ENCODE measurements around the gene DAPK1.

Gene DAPK1

DNA sequence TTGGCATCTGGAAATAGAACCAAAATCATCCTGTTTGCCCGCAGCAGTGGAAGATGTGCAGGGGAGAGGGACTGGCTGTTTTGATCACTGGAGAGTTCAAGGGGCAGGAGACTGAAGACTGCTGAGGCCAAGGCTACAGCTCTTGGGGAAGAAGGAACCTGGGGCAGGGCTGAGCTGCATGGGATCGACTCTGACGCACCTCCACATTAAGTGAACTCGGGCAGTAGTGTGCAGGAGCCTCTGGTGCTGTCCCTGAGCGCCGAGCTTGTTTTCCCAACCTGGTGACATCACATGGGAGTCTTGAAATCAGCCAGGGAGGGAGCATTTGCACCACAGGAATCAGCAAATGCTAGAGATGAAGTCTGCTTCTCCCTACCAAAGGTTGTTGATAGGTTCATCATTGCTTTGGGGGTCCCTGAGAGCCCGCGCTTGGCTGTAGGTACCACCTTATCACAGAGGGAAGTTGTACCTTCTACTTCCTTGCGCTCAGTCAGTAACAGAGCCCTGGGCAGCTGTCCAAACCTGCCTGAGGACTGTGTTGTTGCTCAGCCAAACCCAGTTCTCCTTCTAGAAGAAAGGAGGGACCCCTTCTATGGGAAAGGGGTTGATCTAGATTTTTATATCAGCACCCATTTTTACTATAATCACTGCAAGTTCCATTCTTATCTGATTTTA lies 175.9 kb downstream of the DAPK1 start:
- DNase-seq, result no peak

DNA sequence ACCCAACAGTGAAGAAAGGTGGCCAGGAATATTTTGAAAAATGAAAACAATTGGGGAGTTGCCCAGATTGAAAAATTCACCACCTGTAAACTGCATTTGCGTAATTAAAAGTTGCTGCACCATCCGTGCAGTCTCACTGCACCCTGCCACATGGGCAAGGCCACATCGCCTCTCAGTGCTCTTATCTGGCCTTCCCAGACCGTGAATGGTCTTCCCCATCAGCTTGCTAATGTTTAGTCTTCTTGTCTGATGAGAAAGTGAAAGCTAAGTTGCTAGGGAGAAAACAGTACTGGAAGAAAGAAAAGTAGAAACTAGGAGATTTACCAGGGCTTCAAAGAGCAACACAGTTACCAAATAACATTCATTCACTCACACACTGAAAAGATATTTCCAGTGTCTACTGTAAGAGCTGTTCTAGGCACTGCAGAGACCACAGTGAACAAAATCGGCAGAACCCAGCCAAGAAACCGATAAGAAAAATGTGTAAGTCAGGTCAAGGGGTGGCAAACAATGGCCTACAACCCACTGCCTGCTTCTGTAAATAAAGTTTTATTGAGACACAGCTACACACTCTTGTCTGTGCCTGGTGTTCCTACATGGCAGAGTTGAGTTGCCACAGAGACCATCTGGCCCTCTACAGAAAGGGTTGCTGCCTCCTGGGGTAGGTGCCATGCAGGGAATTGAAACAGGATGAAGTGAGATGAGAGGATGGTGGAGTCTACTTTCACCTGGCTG lies 177.1 kb downstream of the DAPK1 start:
- no peak for DNase-seq

DNA sequence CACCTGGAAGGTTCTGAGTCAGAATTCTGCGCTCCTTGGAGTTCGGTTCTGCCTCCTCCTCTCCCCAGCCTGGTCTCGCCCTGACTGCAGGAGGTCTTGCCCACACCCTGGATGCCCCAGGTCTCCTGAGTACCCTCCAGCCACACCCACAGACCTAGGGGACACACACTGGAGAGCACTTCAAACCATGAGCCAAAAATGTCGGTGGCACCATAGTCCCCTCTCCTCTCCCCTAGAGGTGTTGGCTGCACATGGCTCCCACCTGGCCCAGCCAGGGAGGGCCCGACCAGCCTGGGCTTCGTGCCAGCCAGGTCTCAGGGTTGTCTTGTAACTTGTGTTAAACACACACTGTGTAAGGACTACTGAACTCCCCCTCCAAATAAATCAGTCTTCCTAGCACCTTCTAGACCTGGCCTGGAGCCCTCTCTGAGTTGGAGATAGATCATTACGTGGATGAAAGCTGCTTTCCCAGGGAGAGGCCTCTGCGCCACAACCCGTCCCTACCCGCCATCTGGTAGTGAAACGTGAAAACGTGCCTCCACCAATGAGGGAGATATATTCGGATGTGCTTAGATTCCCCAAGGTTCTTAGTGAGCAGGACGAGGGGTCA lies 178.3 kb downstream of the DAPK1 start:
- DNase-seq, result no peak

DNA sequence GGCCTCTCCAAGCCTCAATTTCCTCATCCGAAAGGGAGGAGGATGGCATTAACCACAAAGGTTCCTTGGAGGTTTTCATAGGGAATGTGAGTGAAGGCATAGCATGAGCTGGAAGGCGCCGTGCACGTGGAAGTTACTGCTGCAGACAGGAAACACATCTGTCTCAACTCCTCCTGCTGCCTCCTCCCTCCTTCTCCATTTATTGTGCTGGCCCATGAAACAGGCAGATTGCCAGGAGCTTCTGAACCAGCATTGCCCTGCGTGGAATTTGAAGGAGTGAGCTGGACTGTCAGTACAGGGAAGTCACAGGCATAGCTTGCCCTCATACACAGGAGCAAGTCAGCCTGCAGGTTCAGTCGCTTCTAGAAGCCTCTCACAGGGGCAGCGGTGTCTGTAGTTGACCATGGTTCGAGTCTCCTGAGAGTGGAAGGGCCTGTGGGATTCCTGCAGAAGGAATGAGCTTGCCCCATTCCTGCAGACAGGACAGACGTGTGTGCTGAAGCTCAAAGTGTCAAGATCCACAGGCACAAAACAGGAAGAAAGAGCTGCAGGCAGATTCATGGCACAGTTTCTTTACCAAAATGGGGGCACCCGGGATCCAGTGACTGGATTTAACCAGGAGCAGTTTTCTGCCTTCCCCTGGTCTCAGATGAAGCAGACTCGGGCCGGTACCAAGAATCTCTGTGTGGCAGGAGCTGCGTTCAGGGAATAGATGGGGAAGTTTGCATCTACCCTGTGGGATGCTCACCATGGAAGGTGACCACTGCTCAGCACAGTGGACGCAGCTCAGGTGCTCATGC lies 179.5 kb downstream of the DAPK1 start:
- DNase-seq, result no peak

DNA sequence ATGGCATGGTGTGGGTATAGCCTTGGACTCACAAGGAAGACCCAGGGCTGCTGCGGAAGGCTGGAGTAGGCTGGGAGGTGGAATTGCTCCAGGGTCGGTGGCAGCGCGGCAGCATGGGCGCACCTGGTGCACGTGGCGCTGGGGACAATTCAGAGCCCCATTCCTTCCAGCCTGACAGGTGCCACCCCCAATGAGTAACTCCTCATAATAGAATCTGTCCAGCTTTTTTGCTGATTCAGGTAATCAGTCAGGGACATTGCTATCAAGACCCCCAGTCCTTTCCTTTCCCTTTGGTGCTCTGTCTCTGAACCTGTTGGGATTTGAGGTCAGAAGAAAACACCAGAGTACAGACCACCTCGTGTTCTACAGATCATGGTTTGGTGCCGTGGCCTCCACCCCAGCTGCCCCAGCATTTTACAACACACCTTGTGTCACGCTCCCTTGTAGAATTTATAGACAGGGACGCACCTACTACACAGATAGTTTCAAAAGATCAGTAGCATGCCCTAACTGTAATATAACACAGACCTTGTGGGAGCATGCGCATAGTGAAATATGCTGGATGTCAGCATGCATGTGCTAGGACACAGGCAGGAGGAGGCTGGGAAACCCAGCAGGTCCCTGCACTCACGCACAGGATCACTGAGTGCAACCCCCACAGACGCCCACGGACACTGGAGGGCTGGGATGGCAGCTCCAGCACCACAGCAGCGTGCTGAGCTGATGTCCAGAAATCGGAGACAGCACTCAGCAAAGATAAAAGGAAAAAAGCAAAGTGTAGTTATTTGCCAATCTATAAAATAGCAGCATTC lies 180.3 kb downstream of the DAPK1 start:
- no peak for DNase-seq

DNA sequence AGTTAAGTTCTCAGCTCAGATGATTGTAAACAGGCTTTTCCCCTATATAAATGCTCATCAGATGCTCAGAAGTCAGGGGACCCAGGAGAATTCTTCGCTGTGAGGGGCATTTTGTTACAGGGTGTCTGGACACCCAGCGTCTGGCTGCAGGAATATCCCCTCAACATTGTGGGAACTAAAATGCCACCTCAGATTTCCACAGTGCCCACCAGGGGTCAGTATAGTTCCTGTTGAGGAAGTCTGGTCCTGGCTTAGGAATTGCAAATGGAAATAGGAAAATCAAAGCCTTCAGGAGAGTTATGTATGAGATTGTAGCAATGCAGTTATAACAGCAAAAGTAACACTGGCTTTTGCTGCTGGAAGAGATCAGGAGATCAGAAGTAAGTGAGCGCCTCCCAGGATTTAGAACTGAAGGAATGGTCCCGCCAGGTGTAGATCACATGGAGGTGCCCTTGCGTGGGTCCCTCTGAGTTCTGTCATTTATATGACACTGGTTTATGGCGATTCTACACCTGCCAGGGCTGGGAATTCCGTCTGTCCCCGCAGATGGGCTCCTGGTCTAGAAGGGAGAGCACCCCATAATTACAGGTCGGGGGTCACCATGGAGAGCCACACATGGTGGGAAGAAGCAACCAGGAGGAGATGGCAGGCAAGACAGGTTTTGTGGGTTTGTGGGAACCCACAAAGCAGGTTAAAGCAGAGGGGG lies 181.1 kb downstream of the DAPK1 start:
- peak; percentile 56 for DNase-seq

DNA sequence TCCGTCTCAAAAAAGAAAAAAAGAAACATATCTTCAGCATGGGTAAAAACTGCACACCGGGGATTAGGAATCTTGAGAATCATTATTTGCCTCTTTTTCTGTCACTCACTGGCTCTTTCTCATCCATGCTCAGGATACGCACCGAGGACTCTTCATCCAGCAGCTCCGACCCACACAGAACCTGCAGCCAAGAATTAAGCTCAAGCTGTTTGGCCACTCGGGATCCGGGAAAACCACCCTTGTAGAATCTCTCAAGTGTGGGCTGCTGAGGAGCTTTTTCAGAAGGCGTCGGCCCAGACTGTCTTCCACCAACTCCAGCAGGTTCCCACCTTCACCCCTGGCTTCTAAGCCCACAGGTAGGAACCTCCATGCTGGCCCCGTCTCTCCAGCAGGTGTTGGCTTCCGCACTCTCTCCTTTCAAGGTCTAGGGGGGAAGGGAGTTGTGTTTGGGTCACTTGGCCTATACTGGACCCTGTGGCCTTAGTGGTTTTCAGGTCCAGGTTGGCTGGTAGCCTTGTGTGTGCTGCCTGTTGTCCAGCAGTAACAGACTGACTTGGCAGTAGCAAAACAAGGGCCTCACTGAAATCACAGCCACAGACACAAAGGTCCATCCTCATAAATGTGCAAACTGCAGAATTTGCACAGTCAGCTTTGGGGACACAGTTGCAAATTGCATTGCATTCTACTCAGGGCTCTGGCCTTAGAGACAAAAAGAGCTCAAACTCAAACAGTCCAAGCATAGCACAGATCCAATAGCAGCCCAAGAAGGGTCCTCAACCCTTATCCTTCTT lies 183.8 kb downstream of the DAPK1 start:
- no peak for DNase-seq

DNA sequence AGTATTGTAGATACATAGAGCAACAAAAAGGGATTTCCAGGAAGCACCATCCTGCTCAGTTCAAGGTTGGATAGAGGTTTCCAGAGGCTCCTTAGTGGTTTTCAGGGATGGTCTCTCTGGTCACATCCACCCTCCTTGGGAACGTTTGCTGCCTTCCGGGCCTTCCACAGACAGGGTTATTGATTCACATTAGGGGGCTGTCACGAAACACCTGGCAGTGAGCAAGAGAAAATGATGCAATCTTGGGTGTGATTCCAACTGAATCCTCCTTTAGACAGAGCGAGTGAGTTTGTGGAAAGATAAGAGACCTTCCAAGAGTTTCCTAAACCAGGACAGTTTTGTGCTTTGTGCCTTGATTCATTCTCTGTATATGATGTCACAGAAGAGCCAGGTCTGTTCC lies 184.4 kb downstream of the DAPK1 start:
- no peak for DNase-seq

DNA sequence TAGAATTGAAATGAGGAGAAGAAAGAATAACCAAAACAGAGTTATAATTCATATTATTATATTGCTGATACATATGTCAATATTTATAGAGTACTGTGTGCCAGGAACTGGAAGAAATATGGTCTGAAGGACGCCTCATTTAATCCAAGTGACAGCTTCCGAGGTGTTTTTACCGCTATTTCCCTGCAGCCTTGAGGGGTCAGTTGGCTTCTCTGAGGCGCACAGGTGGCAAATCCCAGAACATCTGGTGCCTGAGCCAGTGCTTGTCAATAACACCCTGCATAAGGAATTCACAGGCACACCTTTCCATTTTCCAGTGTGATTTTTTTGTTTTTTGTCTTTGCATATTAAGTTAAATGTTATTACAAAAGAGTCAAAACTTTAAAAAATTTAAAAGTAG lies 185.0 kb downstream of the DAPK1 start:
- no peak for DNase-seq

DNA sequence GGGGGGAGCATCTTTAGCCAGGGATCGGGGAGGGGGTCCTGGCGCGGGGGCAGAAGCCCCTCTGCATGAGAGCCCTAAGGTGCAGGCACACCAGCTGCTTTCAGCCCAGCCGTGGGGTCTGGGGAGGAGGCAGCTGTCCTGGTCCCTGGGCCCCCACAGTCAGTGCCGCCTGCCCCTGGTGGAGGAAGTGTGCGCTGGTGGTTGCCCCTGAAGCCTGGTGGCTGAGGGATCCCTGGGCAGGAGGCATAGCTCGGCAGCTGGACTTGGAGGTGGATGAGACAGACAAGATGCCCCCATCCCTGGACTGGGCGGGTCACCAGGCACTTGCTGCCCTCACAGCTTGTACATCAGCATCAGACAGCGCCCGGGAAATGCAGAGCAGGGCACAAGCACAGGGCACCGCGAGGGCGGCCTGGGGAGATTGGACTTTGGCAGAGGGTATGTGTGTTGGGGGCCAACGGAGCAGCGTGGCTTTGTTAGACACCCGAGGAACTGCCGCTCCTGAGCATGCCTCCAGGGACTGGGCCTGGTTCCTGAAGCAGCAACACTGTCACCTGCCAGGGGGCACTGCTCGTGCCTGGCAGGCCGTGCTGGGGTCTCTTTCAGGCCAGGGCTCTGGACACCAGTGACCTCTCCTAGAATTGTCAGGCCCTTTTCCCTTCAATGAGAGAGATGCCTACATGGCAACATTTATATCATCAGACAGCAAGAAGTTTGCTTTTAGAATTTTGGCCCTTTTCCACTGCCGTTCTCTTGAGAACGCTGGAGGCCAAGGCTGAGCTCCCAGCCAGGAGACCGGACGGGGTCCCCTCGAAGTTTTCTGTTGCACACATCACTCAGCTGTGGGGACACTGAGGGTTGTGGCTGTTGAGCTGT lies 186.3 kb downstream of the DAPK1 start:
- peak; percentile 42 for DNase-seq

DNA sequence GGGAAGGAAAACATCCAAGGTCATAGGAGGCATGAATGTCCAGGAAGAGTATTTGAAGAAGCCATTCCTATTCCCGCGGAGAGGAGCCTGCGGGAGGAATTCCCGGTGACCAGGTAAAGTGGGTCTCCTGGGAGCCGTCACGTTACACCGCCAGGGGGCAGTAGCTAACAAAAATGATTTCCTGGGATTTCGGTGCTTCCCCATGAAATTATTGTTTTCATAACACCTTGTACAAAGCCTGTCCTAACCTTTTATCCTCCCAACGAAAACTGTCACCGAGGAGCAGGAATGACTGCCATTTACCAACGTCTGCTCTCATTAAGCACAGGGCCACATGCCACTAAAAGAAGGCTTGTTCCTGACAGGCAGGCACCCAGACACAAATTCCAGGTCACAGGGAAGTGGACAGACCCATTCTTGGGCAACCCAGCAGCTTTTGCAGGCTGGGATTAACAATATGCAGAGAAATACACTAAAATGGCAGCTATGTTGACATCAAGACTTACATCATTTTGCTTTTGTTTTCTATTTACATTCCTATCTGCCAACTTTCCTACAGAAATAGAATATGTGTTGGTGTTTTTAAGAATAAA lies 187.1 kb downstream of the DAPK1 start:
- DNase-seq, result peak; percentile 63

DNA sequence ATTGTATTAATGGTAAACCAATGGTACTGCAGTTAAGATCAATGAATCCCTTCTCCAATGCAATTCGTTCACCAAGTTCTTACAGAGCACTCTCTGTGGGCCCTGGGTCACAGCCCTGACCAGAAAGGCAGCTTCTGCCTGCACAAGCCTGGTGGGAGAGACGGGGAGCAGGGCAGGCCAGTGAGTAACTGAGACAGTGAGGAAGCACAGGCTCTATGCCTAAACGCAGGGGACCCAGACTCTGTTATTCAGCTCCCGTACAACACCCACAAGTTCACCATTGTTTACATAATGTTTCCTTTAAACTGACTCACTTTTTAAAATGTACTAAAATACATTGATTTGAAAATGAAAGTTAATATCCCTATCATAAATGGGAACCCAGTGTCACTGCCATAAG lies 187.8 kb downstream of the DAPK1 start:
- no peak for DNase-seq

DNA sequence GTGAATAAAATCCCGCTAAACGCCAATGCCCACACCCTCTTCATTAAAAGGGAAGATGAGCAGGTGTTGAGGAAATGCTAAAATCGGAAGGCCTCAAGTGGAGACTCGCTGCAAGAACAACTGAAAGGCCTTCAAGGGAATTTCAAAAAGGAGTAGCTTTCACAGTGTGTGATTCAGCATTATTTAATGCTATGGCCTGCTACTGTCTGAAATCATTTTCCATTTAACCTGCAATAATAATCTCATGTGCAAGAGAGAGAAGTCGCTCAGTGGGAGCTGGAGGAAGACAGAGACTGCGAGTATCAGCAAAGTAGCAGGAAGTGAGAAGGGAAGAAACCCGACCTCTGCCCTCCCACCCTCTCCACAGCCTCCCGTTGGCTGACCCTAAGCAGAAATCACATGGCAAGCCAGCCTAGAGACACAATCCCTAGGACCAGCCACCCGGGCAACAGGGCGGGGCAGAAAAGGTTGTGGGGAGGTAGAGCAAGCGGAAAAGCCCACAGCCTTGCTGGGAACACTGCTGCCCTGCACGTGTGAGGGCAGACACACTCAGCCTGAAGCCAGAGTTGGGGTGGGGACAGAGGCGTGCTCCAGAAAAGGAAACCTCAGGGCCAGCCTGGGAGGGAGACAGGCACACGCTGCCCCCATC lies 188.3 kb downstream of the DAPK1 start:
- no peak for DNase-seq

DNA sequence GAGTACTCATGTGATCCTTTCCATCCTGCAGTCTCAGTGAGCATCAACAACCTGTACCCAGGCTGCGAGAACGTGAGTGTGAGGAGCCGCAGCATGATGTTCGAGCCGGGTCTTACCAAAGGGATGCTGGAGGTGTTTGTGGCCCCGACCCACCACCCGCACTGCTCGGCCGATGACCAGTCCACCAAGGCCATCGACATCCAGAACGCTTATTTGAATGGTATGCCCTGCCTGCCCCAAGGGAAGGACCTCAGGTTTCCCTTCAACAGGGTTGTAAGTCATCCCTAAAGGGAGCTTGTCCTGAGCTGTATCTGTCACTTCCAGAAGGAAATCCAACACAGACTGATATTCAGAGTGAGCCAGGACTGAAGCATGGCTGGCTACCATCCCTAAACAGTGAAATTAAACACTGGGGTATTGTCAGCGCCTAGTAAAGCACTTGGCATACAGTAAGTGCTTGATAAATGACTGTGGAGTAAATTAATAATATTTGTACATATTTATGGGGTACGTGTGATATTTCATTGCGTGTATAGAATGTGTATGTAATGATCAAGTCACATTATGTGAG lies 188.9 kb downstream of the DAPK1 start:
- DNase-seq, result no peak

DNA sequence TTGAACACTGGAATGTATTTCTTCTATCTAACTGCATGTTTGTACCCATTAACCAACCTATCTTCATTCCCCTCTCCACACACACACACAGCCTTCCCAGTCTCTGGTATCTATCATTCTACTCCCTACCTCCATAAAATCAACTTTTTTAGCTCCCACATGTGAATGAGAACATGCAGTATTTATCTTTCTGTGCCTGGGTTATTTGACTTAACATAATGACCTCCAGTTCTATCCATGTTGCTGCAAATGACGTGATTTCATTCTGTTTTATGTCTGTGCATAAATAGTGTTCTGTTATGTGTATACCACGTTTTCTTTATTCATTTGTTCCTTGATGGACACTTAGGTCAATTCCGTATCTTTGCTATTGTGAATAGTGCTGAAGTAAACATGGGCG lies 189.5 kb downstream of the DAPK1 start:
- no peak for DNase-seq

DNA sequence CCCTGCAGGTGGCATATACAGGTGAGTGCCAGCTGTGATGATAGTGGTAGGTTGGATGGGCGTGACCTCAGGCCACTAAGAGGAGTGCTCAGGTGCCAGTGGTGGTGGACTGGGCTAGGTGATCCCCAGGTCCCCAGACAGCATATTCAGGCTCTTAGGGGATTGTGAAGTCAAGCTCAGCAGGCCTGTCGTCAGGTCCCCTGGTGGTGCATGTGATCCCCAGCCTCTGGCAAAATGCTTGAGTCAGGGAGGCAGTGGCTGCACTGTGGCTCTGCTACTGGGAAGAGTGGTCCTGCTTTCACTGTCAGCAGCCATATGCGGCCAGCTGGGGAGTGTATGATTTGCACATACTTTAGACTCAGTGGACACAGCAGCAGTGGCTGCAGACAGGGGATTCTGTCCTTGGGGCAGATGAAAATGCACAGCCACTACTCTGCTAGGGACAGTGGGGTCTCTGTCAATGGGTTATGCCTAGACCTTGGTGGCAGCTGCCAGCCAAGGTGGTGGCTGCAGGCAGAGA lies 196.6 kb downstream of the DAPK1 start:
- no peak for DNase-seq

DNA sequence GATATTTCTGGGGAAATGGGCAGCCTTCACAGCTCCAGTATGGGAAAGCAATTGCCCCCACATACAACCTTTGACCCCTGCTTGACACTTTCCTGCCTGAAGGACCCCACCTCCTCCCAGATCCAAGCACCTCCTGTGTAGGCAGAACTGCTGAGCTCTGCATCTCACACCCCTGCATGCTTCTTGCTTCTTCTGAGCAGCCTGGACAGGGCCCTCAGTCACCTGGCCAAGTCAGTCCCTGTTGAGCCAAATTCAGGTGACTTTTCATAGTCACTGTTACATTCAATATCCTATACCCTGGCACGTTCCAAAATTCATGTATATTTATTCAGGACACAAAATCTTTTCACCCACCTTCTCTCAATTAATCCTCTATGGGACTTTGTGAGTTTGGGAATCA lies 197.9 kb downstream of the DAPK1 start:
- no peak for DNase-seq

DNA sequence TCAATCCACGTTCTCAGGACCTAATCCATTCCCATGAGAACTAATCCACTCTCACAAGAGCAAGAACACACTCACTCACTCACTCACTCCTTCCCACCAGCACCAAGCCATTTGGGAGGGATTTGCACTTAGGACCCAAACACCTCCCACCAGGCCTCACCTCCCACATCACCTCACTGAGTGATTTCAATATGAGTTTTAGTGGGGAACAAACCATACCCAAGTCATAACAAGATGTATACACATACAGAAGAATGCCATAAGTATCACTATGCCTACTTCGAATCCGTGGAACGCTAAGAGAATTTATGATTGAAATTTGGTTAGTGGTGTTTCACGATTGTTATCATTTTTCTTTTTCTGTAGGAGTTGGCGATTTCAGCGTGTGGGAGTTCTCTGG lies 199.0 kb downstream of the DAPK1 start:
- DNase-seq, result no peak

All from 8988T (cell line).